ENCODE results near the gene MYCBPAP.
A peak's percentile ranks its signal among the peaks of the same experiment; 100 is the strongest.

The MYCBPAP gene, protein sequence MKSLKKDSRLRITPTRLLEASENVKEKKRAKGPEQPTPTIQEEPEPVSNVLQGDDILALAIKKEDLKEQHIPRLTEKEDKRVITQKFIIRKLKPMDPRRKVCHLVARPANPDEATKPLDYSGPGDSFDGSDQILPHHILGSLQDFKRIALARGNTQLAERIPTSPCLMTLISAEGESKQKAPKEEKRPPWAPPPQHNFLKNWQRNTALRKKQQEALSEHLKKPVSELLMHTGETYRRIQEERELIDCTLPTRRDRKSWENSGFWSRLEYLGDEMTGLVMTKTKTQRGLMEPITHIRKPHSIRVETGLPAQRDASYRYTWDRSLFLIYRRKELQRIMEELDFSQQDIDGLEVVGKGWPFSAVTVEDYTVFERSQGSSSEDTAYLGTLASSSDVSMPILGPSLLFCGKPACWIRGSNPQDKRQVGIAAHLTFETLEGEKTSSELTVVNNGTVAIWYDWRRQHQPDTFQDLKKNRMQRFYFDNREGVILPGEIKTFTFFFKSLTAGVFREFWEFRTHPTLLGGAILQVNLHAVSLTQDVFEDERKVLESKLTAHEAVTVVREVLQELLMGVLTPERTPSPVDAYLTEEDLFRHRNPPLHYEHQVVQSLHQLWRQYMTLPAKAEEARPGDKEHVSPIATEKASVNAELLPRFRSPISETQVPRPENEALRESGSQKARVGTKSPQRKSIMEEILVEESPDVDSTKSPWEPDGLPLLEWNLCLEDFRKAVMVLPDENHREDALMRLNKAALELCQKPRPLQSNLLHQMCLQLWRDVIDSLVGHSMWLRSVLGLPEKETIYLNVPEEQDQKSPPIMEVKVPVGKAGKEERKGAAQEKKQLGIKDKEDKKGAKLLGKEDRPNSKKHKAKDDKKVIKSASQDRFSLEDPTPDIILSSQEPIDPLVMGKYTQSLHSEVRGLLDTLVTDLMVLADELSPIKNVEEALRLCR

GRCh38 chr17:50507871-50508572 is at the start of gene MYCBPAP:
MYCBPAP (plus strand) TSS chr17:50508439; CDS start chr17:50508675, 236 bp downstream.
- H3K27ac ChIP-seq (ENCODE audit: low read length) = no peak within 1 kb of the TSS
- H3K27me3 ChIP-seq (ENCODE audit: control insufficient read depth, insufficient read depth, low read length) = no peaks in the 10 kb centered on the region; the same call in 1 of the 2 replicates
- peaks cover 3% of the 10 kb centered on the region for H3K4me1 ChIP-seq (ENCODE audit: control insufficient read depth, insufficient read depth, low read length)
- no peaks in the 10 kb centered on the region for H3K9me3 ChIP-seq (ENCODE audit: control insufficient read depth, insufficient read depth, low read length)
- peak within 1 kb of the TSS; percentile 81 for H3K4me3 ChIP-seq (ENCODE audit: low read length)
- no peak for DNase-seq (ENCODE audit: low read depth, low spot score)
- no peaks in the 10 kb centered on the region for H3K36me3 ChIP-seq (ENCODE audit: control insufficient read depth, insufficient read depth, low read length)
- WGBS (ENCODE audit: insufficient coverage, insufficient read length) = no CpG with 5 or more reads among the region's 66 CpGs

DNA sequence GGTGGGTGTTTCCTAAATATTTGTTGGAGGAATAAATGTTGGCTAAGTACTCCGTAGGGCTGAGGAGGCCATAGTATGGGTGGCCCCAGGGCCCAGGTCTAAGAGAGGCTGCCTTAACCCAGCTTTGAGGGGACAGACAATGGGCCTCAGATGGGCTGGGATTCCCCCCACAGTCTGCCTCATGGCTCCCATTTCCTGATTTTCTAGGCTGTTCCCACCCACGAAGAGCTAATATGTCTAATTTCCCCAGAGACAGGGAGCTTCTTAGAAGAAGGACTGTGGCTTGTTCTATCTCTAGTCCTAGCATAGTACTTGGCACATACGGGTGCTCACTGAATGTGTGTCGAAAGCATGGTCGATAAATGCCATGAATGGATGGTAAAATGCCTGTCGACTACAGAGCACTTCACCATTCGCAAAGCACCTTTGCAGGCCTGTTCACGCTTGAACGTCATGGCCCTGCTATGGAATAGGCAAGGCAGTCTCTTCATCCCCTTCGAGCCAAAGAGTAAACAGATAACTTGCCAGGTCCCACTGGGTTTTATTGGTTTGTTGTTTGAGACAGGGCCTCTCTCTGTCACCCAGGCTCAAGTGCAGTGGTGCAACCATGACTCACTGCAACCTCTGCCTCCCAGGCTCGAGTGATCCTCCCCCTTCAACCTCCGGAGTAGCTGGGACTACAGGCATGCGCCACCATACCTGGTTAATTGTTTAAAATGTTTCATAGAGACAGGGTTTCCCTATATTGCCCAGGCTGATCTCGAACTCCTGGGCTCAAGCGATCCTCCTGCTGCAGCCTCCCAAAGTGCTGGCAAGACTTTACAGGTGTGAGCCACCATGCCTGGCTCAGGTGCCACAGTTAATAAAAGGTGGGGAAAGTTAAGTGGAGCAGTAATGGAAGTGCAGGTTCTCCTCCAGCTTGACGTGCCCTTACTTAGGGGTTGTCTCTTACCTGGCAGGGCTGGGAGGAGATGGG is 49.2 kb upstream of the MYCBPAP start:
- no CpG with 5 or more reads among the region's 16 CpGs for WGBS (ENCODE audit: insufficient coverage, insufficient read length)
- Histone ChIP-seq H3K4me3 (ENCODE audit: low read length) (no peak overlapping the region), H3K27ac (ENCODE audit: low read length) (no peak overlapping the region), H3K4me1 (ENCODE audit: control insufficient read depth, insufficient read depth, low read length) (no peaks in the 10 kb centered on the region; the same call in 1 of the 2 replicates), H3K36me3 (ENCODE audit: control insufficient read depth, insufficient read depth, low read length) (no peaks in the 10 kb centered on the region), H3K27me3 (ENCODE audit: control insufficient read depth, insufficient read depth, low read length) (no peaks in the 10 kb centered on the region), H3K9me3 (ENCODE audit: control insufficient read depth, insufficient read depth, low read length) (no peaks in the 10 kb centered on the region)
- no peak for DNase-seq (ENCODE audit: low read depth, low spot score)

- H3K27ac ChIP-seq (ENCODE audit: low read length) = no peak overlapping the region
- H3K27me3 ChIP-seq (ENCODE audit: control insufficient read depth, insufficient read depth, low read length) = no peaks in the 10 kb centered on the region
- no CpG with 5 or more reads among the region's 4 CpGs for WGBS (ENCODE audit: insufficient coverage, insufficient read length)
- H3K9me3 ChIP-seq (ENCODE audit: control insufficient read depth, insufficient read depth, low read length) = no peaks in the 10 kb centered on the region
- H3K4me3 ChIP-seq (ENCODE audit: low read length) = no peak overlapping the region
- no peak for DNase-seq (ENCODE audit: low read depth, low spot score)
- H3K4me1 ChIP-seq (ENCODE audit: control insufficient read depth, insufficient read depth, low read length) = no peaks in the 10 kb centered on the region; the same call in 1 of the 2 replicates
- no peaks in the 10 kb centered on the region for H3K36me3 ChIP-seq (ENCODE audit: control insufficient read depth, insufficient read depth, low read length)
These were observed 48.5 kb upstream of the MYCBPAP start for GRCh38 chr17:50459756-50460155.

DNA sequence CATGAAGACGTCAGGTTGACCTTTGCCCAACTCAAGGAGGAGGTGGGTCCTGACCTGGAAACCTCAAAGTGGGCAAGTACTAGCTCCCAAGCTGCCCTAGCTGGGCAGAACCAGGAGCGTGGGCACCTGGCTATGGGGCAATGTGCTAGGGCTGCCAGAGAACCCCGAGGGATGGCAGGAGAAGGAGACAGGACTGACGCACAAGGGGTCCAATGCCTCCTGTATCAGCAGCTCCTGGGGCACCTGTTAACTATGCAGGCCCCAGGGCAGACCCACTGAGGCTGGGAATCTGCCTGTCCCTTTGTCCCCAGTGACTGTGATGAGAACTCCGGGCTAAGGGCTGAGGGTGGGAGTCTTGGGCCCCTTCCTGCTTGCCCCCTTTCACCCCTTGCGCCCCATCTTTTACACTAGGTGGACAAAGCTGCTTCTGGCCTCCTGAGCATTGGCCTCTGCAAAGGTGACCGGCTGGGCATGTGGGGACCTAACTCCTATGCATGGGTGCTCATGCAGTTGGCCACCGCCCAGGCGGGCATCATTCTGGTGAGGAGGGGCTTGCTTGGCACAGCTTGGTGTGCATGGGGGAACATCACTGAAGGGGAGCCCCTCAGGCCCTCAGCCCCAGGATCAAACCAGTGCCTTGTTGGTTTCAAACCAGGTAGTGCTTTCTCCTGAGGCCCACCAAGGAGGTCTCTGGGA is 47.3 kb upstream of the MYCBPAP start:
- WGBS (ENCODE audit: insufficient coverage, insufficient read length) = no CpG with 5 or more reads among the region's 9 CpGs
- H3K27ac ChIP-seq (ENCODE audit: low read length) = no peak overlapping the region
- no peak for DNase-seq (ENCODE audit: low read depth, low spot score)
- H3K4me3 ChIP-seq (ENCODE audit: low read length) = no peak overlapping the region
- no peaks in the 10 kb centered on the region for H3K36me3 ChIP-seq (ENCODE audit: control insufficient read depth, insufficient read depth, low read length)
- no peaks in the 10 kb centered on the region for H3K9me3 ChIP-seq (ENCODE audit: control insufficient read depth, insufficient read depth, low read length)
- no peaks in the 10 kb centered on the region; the same call in 1 of the 2 replicates for H3K4me1 ChIP-seq (ENCODE audit: control insufficient read depth, insufficient read depth, low read length)
- H3K27me3 ChIP-seq (ENCODE audit: control insufficient read depth, insufficient read depth, low read length) = no peaks in the 10 kb centered on the region

DNA sequence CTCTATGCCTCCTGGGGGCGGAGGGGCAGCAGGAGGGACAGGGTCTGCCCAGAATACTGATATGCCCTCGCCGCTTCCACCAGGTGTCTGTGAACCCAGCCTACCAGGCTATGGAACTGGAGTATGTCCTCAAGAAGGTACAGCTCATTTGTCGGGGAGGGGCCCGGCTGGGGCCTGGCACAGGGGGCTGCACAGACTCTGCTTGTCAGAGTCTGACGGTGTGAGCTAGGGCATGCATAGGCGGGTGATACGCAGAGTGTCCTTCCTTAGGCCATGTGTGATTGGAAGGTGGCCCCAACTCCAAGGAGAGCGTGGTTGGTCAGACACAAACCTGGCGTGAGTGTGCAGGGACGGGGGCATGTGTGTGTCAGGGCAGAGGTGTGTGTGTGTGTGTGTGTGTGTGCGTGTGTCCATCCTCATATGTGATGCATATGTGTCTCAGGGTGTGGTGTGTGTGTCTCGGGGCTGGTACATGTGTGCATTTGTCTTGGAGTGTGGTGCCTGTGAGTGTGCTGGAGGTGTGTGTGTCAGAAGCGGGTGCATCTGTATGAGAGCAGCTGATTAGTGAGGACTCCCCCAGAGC is 46.6 kb upstream of the MYCBPAP start:
- no peaks in the 10 kb centered on the region for H3K36me3 ChIP-seq (ENCODE audit: control insufficient read depth, insufficient read depth, low read length)
- DNase-seq (ENCODE audit: low read depth, low spot score) = no peak
- WGBS (ENCODE audit: insufficient coverage, insufficient read length) = no CpG with 5 or more reads among the region's 14 CpGs
- no peak overlapping the region for H3K4me3 ChIP-seq (ENCODE audit: low read length)
- no peak overlapping the region for H3K27ac ChIP-seq (ENCODE audit: low read length)
- H3K9me3 ChIP-seq (ENCODE audit: control insufficient read depth, insufficient read depth, low read length) = no peaks in the 10 kb centered on the region
- no peaks in the 10 kb centered on the region for H3K27me3 ChIP-seq (ENCODE audit: control insufficient read depth, insufficient read depth, low read length)
- H3K4me1 ChIP-seq (ENCODE audit: control insufficient read depth, insufficient read depth, low read length) = no peaks in the 10 kb centered on the region; the same call in 1 of the 2 replicates

- WGBS (ENCODE audit: insufficient coverage, insufficient read length) = no CpG with 5 or more reads among the region's 9 CpGs
- Histone ChIP-seq H3K36me3 (ENCODE audit: control insufficient read depth, insufficient read depth, low read length) (no peaks in the 10 kb centered on the region), H3K4me1 (ENCODE audit: control insufficient read depth, insufficient read depth, low read length) (peaks cover 3% of the 10 kb centered on the region), H3K27ac (ENCODE audit: low read length) (no peak overlapping the region), H3K27me3 (ENCODE audit: control insufficient read depth, insufficient read depth, low read length) (no peaks in the 10 kb centered on the region), H3K9me3 (ENCODE audit: control insufficient read depth, insufficient read depth, low read length) (no peaks in the 10 kb centered on the region), H3K4me3 (ENCODE audit: low read length) (no peak overlapping the region)
- no peak for DNase-seq (ENCODE audit: low read depth, low spot score)
These were observed 45.8 kb upstream of the MYCBPAP start for GRCh38 chr17:50462446-50462845.

GRCh38 chr17:50464121-50464520 is 44.1 kb upstream of the MYCBPAP start:
- Histone ChIP-seq H3K9me3 (ENCODE audit: control insufficient read depth, insufficient read depth, low read length) (no peaks in the 10 kb centered on the region), H3K36me3 (ENCODE audit: control insufficient read depth, insufficient read depth, low read length) (no peaks in the 10 kb centered on the region), H3K27ac (ENCODE audit: low read length) (no peak overlapping the region), H3K4me3 (ENCODE audit: low read length) (no peak overlapping the region), H3K4me1 (ENCODE audit: control insufficient read depth, insufficient read depth, low read length) (peaks cover 10% of the 10 kb centered on the region), H3K27me3 (ENCODE audit: control insufficient read depth, insufficient read depth, low read length) (peaks cover 9% of the 10 kb centered on the region; the same call in 1 of the 2 replicates)
- no CpG with 5 or more reads among the region's 3 CpGs for WGBS (ENCODE audit: insufficient coverage, insufficient read length)
- no peak for DNase-seq (ENCODE audit: low read depth, low spot score)

- Histone ChIP-seq H3K27me3 (ENCODE audit: control insufficient read depth, insufficient read depth, low read length) (peaks cover 9% of the 10 kb centered on the region; the same call in 1 of the 2 replicates), H3K4me1 (ENCODE audit: control insufficient read depth, insufficient read depth, low read length) (peaks cover 10% of the 10 kb centered on the region), H3K36me3 (ENCODE audit: control insufficient read depth, insufficient read depth, low read length) (no peaks in the 10 kb centered on the region), H3K4me3 (ENCODE audit: low read length) (no peak overlapping the region), H3K9me3 (ENCODE audit: control insufficient read depth, insufficient read depth, low read length) (no peaks in the 10 kb centered on the region), H3K27ac (ENCODE audit: low read length) (no peak overlapping the region)
- WGBS (ENCODE audit: insufficient coverage, insufficient read length) = no CpG with 5 or more reads among the region's 4 CpGs
- DNase-seq (ENCODE audit: low read depth, low spot score) = no peak
These were observed 43.5 kb upstream of the MYCBPAP start for GRCh38 chr17:50464736-50465135.

GRCh38 chr17:50465171-50465570 is 43.1 kb upstream of the MYCBPAP start:
- Histone ChIP-seq H3K4me1 (ENCODE audit: control insufficient read depth, insufficient read depth, low read length) (peaks cover 10% of the 10 kb centered on the region), H3K27me3 (ENCODE audit: control insufficient read depth, insufficient read depth, low read length) (peaks cover 9% of the 10 kb centered on the region; the same call in 1 of the 2 replicates), H3K36me3 (ENCODE audit: control insufficient read depth, insufficient read depth, low read length) (no peaks in the 10 kb centered on the region), H3K9me3 (ENCODE audit: control insufficient read depth, insufficient read depth, low read length) (no peaks in the 10 kb centered on the region), H3K4me3 (ENCODE audit: low read length) (no peak overlapping the region), H3K27ac (ENCODE audit: low read length) (no peak overlapping the region)
- DNase-seq (ENCODE audit: low read depth, low spot score) = no peak
- WGBS (ENCODE audit: insufficient coverage, insufficient read length) = no CpG with 5 or more reads among the region's 6 CpGs
